BJ (cell line): ENCODE results near the gene GPR42. TPM values are rescaled to one million over a fixed set of nuclear protein-coding genes. Genes with fewer than 3 reads are reported as not detected.

ENCODE experiments used
- CTCF ChIA-PET: fragments of 350-600 bp; formaldehyde crosslinking; extraction: SDS; loops from one replicate; lab custom pipeline; 2021; ENCODE audit warnings: antibody characterized with exemption, inconsistent platforms; lab: Yijun Ruan, JAX
- POLR2A ChIA-PET: fragments of 300-600 bp; sonication (Branson Sonifier 250); formaldehyde crosslinking; extraction: SDS; loops from one replicate; lab custom pipeline; 2021; ENCODE audit warnings: antibody characterized with exemption; lab: Charles Lee
- DNase-seq: peaks from one replicate; pipeline ENCODE4 v3.0.0-alpha.2; 2011; ENCODE audit warnings: low read depth
- H3K27me3 ChIP-seq: 2 replicates; pipeline ENCODE4 v1.6.0; 2011; ENCODE audit warnings: low read length; ENCODE audit not compliant: control insufficient read depth, insufficient read depth
- H3K36me3 ChIP-seq: 2 replicates; pipeline ENCODE4 v1.5.1; 2011; ENCODE audit warnings: low read length; ENCODE audit not compliant: control insufficient read depth, insufficient read depth
- H3K4me3 ChIP-seq: 2 replicates; pipeline ENCODE4 v1.5.1; 2011; ENCODE audit warnings: low read depth, mild to moderate bottlenecking, control low read depth, low read length
- polyA plus RNA-seq: library from polyadenylated mRNA; depleted of rRNA; stranded (reverse); fragments of >200 nt; gene quantifications from 2 replicates; pipeline ENCODE4 v1.2.3, GENCODE V29; 2011
- TF ChIP-seq, protein P1 (sequence below): IDR thresholded peaks from 2 replicates; pipeline ENCODE4 v1.5.1; 2011; ENCODE audit warnings: low read depth, mild to moderate bottlenecking, control low read depth, inconsistent platforms, low read length, moderate library complexity; ENCODE audit not compliant: insufficient read depth

GPR42 gene
- polyA plus RNA-seq, 1 experiment = not detected

DNA sequence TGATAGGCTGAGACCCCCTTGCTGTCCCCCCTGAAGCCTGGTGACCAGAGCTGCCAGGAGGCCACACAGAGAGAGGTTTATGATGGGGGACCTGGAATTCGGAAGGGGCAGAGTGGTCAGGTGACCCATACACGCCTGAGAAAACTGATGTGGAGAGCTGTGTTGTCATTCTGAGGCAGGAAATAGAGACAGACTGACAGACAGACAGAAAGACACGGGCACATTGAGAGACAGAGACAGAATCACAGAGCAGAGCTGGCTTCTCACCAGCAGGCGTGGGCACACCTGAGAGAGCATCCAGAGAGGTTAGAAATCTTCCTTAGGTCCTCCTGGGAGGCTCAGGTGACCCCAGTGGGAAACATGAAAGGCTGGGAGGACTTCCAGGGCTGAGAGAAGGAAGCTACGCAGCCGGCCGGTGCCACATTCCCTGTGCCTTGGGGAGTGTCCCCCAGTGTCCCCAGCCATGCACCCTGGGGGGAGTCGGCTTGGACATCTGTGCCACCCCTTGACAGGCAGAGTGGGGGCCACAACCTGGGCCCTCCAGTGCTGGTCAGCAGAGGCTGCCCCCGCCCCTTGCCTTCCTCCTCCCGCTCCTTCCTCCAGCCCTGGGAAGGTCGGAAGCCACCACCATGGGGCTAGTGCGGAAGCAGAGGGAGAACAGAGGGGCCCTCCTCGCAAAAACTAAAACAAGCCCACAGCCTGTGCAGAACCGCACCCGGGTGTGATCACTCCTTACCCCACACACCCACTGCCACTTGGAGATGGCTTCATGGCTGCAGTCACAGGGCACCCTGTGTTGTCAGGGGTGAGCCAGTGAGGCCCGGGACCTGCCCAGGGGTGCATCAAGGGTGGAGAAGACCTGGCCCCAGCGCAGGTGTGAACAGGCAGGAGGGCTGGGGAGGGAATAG lies 21.0 kb upstream of the GPR42 start:
- Histone ChIP-seq H3K36me3 (no peaks in the 10 kb centered on the region), H3K4me3 (no peak overlapping the region), H3K27me3 (no peaks in the 10 kb centered on the region)
- ChIA-PET POLR2A (no interaction called here), CTCF (interaction anchor here (0.8 to 1.2 kb wide), 3 partner anchors 25 to 120 kb away, joined by 3 to 4 read pairs (median 3); no protein-coding TSS in a partner anchor)
- no peak for DNase-seq
- TF ChIP-seq, protein P1, sequence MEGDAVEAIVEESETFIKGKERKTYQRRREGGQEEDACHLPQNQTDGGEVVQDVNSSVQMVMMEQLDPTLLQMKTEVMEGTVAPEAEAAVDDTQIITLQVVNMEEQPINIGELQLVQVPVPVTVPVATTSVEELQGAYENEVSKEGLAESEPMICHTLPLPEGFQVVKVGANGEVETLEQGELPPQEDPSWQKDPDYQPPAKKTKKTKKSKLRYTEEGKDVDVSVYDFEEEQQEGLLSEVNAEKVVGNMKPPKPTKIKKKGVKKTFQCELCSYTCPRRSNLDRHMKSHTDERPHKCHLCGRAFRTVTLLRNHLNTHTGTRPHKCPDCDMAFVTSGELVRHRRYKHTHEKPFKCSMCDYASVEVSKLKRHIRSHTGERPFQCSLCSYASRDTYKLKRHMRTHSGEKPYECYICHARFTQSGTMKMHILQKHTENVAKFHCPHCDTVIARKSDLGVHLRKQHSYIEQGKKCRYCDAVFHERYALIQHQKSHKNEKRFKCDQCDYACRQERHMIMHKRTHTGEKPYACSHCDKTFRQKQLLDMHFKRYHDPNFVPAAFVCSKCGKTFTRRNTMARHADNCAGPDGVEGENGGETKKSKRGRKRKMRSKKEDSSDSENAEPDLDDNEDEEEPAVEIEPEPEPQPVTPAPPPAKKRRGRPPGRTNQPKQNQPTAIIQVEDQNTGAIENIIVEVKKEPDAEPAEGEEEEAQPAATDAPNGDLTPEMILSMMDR = no peak

DNA sequence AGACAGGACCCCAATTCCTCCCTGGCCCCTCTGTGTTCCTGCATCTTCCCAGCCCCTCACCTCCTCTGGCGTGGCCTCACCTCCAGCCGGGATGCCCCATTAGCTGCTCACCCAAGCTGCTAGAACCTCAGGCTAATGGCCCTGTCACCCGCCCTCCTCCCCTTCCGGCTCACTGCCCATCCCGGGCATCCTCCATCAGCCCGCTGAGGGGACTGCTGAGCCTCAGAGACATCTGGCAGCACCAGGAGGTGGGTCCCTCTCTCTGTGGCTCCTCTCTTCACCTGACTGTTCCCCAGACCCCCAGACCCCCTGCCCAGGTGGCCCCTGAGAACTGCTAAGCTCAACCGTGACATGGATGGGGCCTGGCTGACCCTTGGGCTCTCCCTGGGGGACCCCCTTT lies 20.3 kb upstream of the GPR42 start:
- Histone ChIP-seq H3K27me3 (peaks cover 2% of the 10 kb centered on the region; the same call in 1 of the 2 replicates), H3K4me3 (no peak overlapping the region), H3K36me3 (no peaks in the 10 kb centered on the region)
- ChIA-PET CTCF (interaction anchor here (1.2 kb wide), 2 partner anchors 26 to 119 kb away, joined by 3 to 4 read pairs; no protein-coding TSS in a partner anchor), POLR2A (no interaction called here)
- DNase-seq = no peak
- TF ChIP-seq, protein P1 = no peak

DNA sequence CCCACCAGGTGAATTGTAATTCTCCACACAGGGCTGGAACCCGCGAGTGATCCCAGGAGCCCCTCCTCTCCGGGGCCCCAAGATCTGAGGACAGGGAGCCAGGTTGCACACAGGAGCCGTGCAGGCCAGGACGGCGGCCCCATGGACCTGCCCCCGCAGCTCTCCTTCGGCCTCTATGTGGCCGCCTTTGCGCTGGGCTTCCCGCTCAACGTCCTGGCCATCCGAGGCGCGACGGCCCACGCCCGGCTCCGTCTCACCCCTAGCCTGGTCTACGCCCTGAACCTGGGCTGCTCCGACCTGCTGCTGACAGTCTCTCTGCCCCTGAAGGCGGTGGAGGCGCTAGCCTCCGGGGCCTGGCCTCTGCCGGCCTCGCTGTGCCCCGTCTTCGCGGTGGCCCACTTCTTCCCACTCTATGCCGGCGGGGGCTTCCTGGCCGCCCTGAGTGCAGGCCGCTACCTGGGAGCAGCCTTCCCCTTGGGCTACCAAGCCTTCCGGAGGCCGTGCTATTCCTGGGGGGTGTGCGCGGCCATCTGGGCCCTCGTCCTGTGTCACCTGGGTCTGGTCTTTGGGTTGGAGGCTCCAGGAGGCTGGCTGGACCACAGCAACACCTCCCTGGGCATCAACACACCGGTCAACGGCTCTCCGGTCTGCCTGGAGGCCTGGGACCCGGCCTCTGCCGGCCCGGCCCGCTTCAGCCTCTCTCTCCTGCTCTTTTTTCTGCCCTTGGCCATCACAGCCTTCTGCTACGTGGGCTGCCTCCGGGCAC lies 19.3 kb upstream of the GPR42 start:
- POLR2A ChIA-PET = no interaction called here
- Histone ChIP-seq H3K4me3 (no peak overlapping the region), H3K27me3 (peaks cover 2% of the 10 kb centered on the region; the same call in 1 of the 2 replicates), H3K36me3 (no peaks in the 10 kb centered on the region)
- CTCF ChIA-PET = interaction anchor here (1.2 to 4.2 kb wide), 5 partner anchors 27 to 238 kb away, joined by 3 to 36 read pairs (median 4); no protein-coding TSS in a partner anchor
- TF ChIP-seq, protein P1 = no peak
- DNase-seq = no peak

DNA sequence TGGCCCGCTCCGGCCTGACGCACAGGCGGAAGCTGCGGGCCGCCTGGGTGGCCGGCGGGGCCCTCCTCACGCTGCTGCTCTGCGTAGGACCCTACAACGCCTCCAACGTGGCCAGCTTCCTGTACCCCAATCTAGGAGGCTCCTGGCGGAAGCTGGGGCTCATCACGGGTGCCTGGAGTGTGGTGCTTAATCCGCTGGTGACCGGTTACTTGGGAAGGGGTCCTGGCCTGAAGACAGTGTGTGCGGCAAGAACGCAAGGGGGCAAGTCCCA lies 18.8 kb upstream of the GPR42 start:
- DNase-seq = no peak
- Histone ChIP-seq H3K36me3 (no peaks in the 10 kb centered on the region), H3K4me3 (no peak overlapping the region), H3K27me3 (peaks cover 2% of the 10 kb centered on the region; the same call in 1 of the 2 replicates)
- TF ChIP-seq, protein P1 = no peak
- ChIA-PET POLR2A (no interaction called here), CTCF (interaction anchor here (0.6 to 4.2 kb wide), 14 partner anchors 13 to 361 kb away, joined by 3 to 36 read pairs (median 4); partner anchors contain the start of gene HAUS5)
